MM.1S (cell line): ENCODE data around the gene TMEM63B.

Source experiments
- DNase-seq: peaks from one replicate; pipeline ENCODE4 v3.0.0-alpha.2; 2015
- H2AFZ ChIP-seq: fragments of 300-600 bp; sonication (generic); 2 replicates; pipeline ENCODE4 v1.6.0; 2016; ENCODE audit warnings: antibody characterized with exemption, low read length
- H3F3A ChIP-seq: fragments of 300-600 bp; sonication (generic); 2 replicates; pipeline ENCODE4 v1.6.1; 2016; ENCODE audit warnings: mild to moderate bottlenecking, antibody characterized with exemption, low read length, moderate library complexity, mixed read lengths; ENCODE audit not compliant: insufficient read depth
- H3K27ac ChIP-seq: fragments of 300-600 bp; sonication (generic); 2 replicates; pipeline ENCODE4 v1.5.1; 2016; ENCODE audit warnings: mild to moderate bottlenecking, low read length
- H3K27me3 ChIP-seq: fragments of 300-600 bp; sonication (generic); replicated peaks from 2 replicates; pipeline ENCODE4 v1.6.0; 2016; ENCODE audit warnings: low read length; ENCODE audit not compliant: insufficient read depth
- H3K36me3 ChIP-seq: fragments of 300-600 bp; sonication (generic); replicated peaks from 2 replicates; pipeline ENCODE4 v1.6.1; 2016; ENCODE audit warnings: mild to moderate bottlenecking, low read length, mixed read lengths; ENCODE audit not compliant: insufficient read depth
- H3K4me1 ChIP-seq: fragments of 300-600 bp; sonication (generic); 2 replicates; pipeline ENCODE4 v1.6.1; 2016; ENCODE audit warnings: low read length, mixed read lengths
- H3K4me2 ChIP-seq: fragments of 300-600 bp; sonication (generic); 2 replicates; pipeline ENCODE4 v1.6.0; 2016; ENCODE audit warnings: low read depth, low read length
- H3K4me3 ChIP-seq: fragments of 300-600 bp; sonication (generic); 2 replicates; pipeline ENCODE4 v1.5.1; 2016; ENCODE audit warnings: low read length, mixed read lengths
- H3K79me2 ChIP-seq: fragments of 300-600 bp; sonication (generic); 2 replicates; pipeline ENCODE4 v1.6.1; 2016; ENCODE audit warnings: mixed run types, low read length, mixed read lengths
- H3K9ac ChIP-seq: fragments of 300-600 bp; sonication (generic); 2 replicates; pipeline ENCODE4 v1.6.1; 2016; ENCODE audit warnings: low read length, mixed read lengths
- H3K9me2 ChIP-seq: fragments of 300-600 bp; sonication (generic); replicated peaks from 2 replicates; pipeline ENCODE4 v1.6.1; 2016; ENCODE audit warnings: mild to moderate bottlenecking, low read length, mixed read lengths; ENCODE audit not compliant: insufficient read depth
- H3K9me3 ChIP-seq: fragments of 300-600 bp; sonication (generic); replicated peaks from 2 replicates; pipeline ENCODE4 v1.6.1; 2016; ENCODE audit warnings: mild to moderate bottlenecking, low read length, mixed read lengths; ENCODE audit not compliant: insufficient read depth
- H4K20me1 ChIP-seq: fragments of 300-600 bp; sonication (generic); 2 replicates; pipeline ENCODE4 v1.6.1; 2016; ENCODE audit warnings: mild to moderate bottlenecking, low read length, moderate library complexity, mixed read lengths; ENCODE audit not compliant: insufficient read depth
- EZH2 ChIP-seq: fragments of 300-600 bp; sonication (generic); optimal IDR thresholded peaks from 2 replicates; pipeline ENCODE3; 2017; ENCODE audit warnings: low read depth, mild to moderate bottlenecking, antibody characterized with exemption, low read length, mixed read lengths
- EZH2phosphoT487 ChIP-seq: fragments of 300-600 bp; sonication (generic); IDR thresholded peaks from 2 replicates; pipeline ENCODE4 v1.6.1; 2018; ENCODE audit warnings: antibody characterized with exemption, low read length
- TF ChIP-seq, protein P1 (sequence below): fragments of 300-600 bp; sonication (generic); IDR thresholded peaks from 2 replicates; pipeline ENCODE4 v1.5.1; 2016; ENCODE audit warnings: antibody characterized with exemption, low read length, mixed read lengths

The TMEM63B gene

DNA sequence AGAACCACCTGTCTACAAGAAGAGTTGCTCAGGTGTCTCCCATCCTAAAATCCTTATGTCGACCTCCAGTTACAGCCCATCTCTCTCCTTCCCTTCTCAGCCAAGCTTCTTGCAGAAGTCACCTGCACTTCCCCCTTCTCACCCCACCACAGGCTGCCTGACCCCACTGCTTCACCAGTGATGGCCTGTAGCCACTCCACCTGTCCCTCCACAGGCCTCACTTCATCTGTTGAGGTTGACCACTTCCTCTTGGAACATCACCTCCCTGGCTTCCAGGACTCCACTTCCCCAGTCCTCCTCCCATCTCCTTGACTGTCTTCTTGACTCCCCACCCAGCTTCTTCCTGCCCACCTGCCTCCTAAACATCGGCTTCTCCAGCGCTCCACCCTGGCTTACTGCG, 25.5 kb upstream of the TMEM63B start:
- H3K36me3 ChIP-seq, result no peaks in the 10 kb centered on the region

GRCh38 chr6:44102527-44102926, 24.8 kb upstream of the TMEM63B start:
- H4K20me1 ChIP-seq, result no peaks in the 10 kb centered on the region
- H3K27ac ChIP-seq, result no peak overlapping the region
- no peaks in the 10 kb centered on the region for H3K9me3 ChIP-seq
- no peaks in the 10 kb centered on the region for H3F3A ChIP-seq
- H3K4me1 ChIP-seq, result no peaks in the 10 kb centered on the region
- H3K9me2 ChIP-seq, result no peaks in the 10 kb centered on the region
- TF ChIP-seq EZH2, result no peak
- TF ChIP-seq, protein P1, sequence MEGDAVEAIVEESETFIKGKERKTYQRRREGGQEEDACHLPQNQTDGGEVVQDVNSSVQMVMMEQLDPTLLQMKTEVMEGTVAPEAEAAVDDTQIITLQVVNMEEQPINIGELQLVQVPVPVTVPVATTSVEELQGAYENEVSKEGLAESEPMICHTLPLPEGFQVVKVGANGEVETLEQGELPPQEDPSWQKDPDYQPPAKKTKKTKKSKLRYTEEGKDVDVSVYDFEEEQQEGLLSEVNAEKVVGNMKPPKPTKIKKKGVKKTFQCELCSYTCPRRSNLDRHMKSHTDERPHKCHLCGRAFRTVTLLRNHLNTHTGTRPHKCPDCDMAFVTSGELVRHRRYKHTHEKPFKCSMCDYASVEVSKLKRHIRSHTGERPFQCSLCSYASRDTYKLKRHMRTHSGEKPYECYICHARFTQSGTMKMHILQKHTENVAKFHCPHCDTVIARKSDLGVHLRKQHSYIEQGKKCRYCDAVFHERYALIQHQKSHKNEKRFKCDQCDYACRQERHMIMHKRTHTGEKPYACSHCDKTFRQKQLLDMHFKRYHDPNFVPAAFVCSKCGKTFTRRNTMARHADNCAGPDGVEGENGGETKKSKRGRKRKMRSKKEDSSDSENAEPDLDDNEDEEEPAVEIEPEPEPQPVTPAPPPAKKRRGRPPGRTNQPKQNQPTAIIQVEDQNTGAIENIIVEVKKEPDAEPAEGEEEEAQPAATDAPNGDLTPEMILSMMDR, result no peak
- TF ChIP-seq EZH2phosphoT487, result no peak
- H3K79me2 ChIP-seq, result no peaks in the 10 kb centered on the region
- H3K4me3 ChIP-seq, result no peak overlapping the region
- H3K36me3 ChIP-seq, result no peaks in the 10 kb centered on the region
- H3K9ac ChIP-seq, result no peak overlapping the region
- no peaks in the 10 kb centered on the region for H3K27me3 ChIP-seq
- DNase-seq, result no peak
- H3K4me2 ChIP-seq, result no peak overlapping the region
- no peak overlapping the region for H2AFZ ChIP-seq

More for the DNA sequence above, 25.5 kb upstream of the TMEM63B start:
- DNase-seq, result no peak
- H3K9me3 ChIP-seq, result no peaks in the 10 kb centered on the region
- H4K20me1 ChIP-seq, result no peaks in the 10 kb centered on the region
- TF ChIP-seq EZH2 (no peak), EZH2phosphoT487 (no peak)
- TF ChIP-seq, protein P1, result no peak
- H3K4me1 ChIP-seq, result no peaks in the 10 kb centered on the region
- H3K4me2 ChIP-seq, result no peak overlapping the region
- H2AFZ ChIP-seq, result no peak overlapping the region
- no peaks in the 10 kb centered on the region for H3K27me3 ChIP-seq
- H3K27ac ChIP-seq, result no peak overlapping the region
- no peaks in the 10 kb centered on the region for H3K9me2 ChIP-seq
- H3F3A ChIP-seq, result peaks cover 4% of the 10 kb centered on the region; the same call in 1 of the 2 replicates
- H3K9ac ChIP-seq, result no peak overlapping the region
- no peaks in the 10 kb centered on the region for H3K79me2 ChIP-seq
- H3K4me3 ChIP-seq, result no peak overlapping the region

- Histone ChIP-seq H3K27ac (no peak overlapping the region), H3K79me2 (peaks cover 17% of the 10 kb centered on the region), H3K4me3 (no peak overlapping the region), H3K27me3 (no peaks in the 10 kb centered on the region), H3K4me1 (peaks cover 5% of the 10 kb centered on the region), H3K36me3 (no peaks in the 10 kb centered on the region), H3K4me2 (no peak overlapping the region), H3F3A (peaks cover under 1% of the 10 kb centered on the region; the same call in 1 of the 2 replicates), H3K9me2 (no peaks in the 10 kb centered on the region), H3K9ac (no peak overlapping the region), H4K20me1 (no peaks in the 10 kb centered on the region), H2AFZ (no peak overlapping the region), H3K9me3 (no peaks in the 10 kb centered on the region)
- no peak for DNase-seq
- no peak for TF ChIP-seq EZH2
- TF ChIP-seq, protein P1, result no peak
- TF ChIP-seq EZH2phosphoT487, result no peak
Observed at GRCh38 chr6:44104481-44105021, 22.8 kb upstream of the TMEM63B start.
